ENCODE measurements around the gene FARP1.

GRCh38 chr13:98447881-98448641 is 305.2 kb downstream of the FARP1 start:
- TF ChIP-seq POLR2AphosphoS5 (IDR thresholded peaks at IDR 0.05; ENCODE audit: borderline replicate concordance, low read depth, low read length) (no peak), EZH2 (IDR thresholded peaks at IDR 0.05) (no peak), FOXP2 (optimal IDR thresholded peaks at IDR 0.05; ENCODE audit: control extremely low read depth, extremely low read length, insufficient read depth) (no peak)

All from SK-N-MC (cell line).